PC-3 (cell line): ENCODE results near the gene PPP2CA. TPM values are rescaled to one million over a fixed set of nuclear protein-coding genes. Genes with fewer than 3 reads are reported as not detected.

ENCODE experiments used
- ATAC-seq: fragments of 200-7000 bp; cut with Tn5 transposase; 2 replicates; pipeline ENCODE4 v1.9.1; 2020; ENCODE audit warnings: mild to moderate bottlenecking, moderate library complexity
- BruUV-seq: library from RNA; stranded (reverse); fragments of 400-500 nt; replicated peaks from 2 replicates; lab custom pipeline; 2021; lab: Mats Ljungman, UMichigan
- CTCF ChIA-PET: fragments of 300-600 bp; sonication (Branson Sonifier 250); formaldehyde crosslinking; loops from one replicate; lab custom pipeline; 2022; ENCODE audit warnings: antibody characterized with exemption; lab: Charles Lee
- POLR2A ChIA-PET: fragments of 300-600 bp; sonication (Branson Sonifier 250); formaldehyde crosslinking; loops from one replicate; lab custom pipeline; 2022; ENCODE audit warnings: antibody characterized with exemption; ENCODE audit not compliant: unreplicated experiment; lab: Charles Lee
- DNase-seq: peaks from one replicate; pipeline ENCODE4 v3.0.0-alpha.2; 2015
- H2AFZ ChIP-seq: fragments of 300-600 bp; sonication (generic); 2 replicates; pipeline ENCODE4 v1.6.0; 2016; ENCODE audit warnings: antibody characterized with exemption, low read length
- H3F3A ChIP-seq: fragments of 300-600 bp; sonication (generic); one replicate; pipeline ENCODE4 v1.6.0; 2017; ENCODE audit warnings: antibody characterized with exemption, low read length, control low read depth, mild to moderate bottlenecking; ENCODE audit not compliant: unreplicated experiment
- H3K27ac ChIP-seq: fragments of 300-600 bp; sonication (generic); 2 replicates; pipeline ENCODE4 v1.5.1; 2016; ENCODE audit warnings: mild to moderate bottlenecking, low read length
- H3K27me3 ChIP-seq: fragments of 300-600 bp; sonication (generic); 2 replicates; pipeline ENCODE4 v1.6.1; 2016; ENCODE audit warnings: low read length, mixed read lengths
- H3K36me3 ChIP-seq: fragments of 300-600 bp; sonication (generic); 2 replicates; pipeline ENCODE4 v1.6.1; 2016; ENCODE audit warnings: low read depth, mixed run types, low read length, mixed read lengths
- H3K4me1 ChIP-seq: fragments of 300-600 bp; sonication (generic); 2 replicates; pipeline ENCODE4 v1.5.1; 2016; ENCODE audit warnings: low read length; ENCODE audit not compliant: insufficient read depth
- H3K4me2 ChIP-seq: fragments of 300-600 bp; sonication (generic); 2 replicates; pipeline ENCODE4 v1.6.0; 2016; ENCODE audit warnings: low read length
- H3K4me3 ChIP-seq: fragments of 300-600 bp; sonication (generic); 2 replicates; pipeline ENCODE4 v1.5.1; 2016; ENCODE audit warnings: mild to moderate bottlenecking, low read length, mixed read lengths
- H3K79me2 ChIP-seq: fragments of 300-600 bp; sonication (generic); 2 replicates; pipeline ENCODE4 v1.6.1; 2017; ENCODE audit warnings: low read length, mixed read lengths
- H3K9ac ChIP-seq: fragments of 300-600 bp; sonication (generic); 2 replicates; pipeline ENCODE4 v1.6.0; 2016; ENCODE audit warnings: mild to moderate bottlenecking, low read length
- H3K9me2 ChIP-seq: fragments of 300-600 bp; sonication (generic); replicated peaks from 2 replicates; pipeline ENCODE4 v1.6.1; 2016; ENCODE audit warnings: mixed run types, low read length, mixed read lengths
- H3K9me3 ChIP-seq: fragments of 300-600 bp; sonication (generic); 2 replicates; pipeline ENCODE4 v1.6.1; 2016; ENCODE audit warnings: low read length, mixed read lengths
- H4K20me1 ChIP-seq: fragments of 300-600 bp; sonication (generic); 2 replicates; pipeline ENCODE4 v1.6.1; 2016; ENCODE audit warnings: low read length, mixed read lengths
- CTCF ChIP-seq: fragments of 300-600 bp; sonication (generic); conservative IDR thresholded peaks from 2 replicates; pipeline ENCODE4 v1.5.1; 2017; ENCODE audit warnings: antibody characterized with exemption, low read depth, mild to moderate bottlenecking, low read length
- EZH2 ChIP-seq: fragments of 300-600 bp; sonication (generic); IDR thresholded peaks from one replicate; pipeline ENCODE4 v1.6.1; 2017; ENCODE audit warnings: antibody characterized with exemption, mild to moderate bottlenecking, low read length; ENCODE audit not compliant: unreplicated experiment
- EZH2phosphoT487 ChIP-seq: fragments of 300-600 bp; sonication (generic); IDR thresholded peaks from 2 replicates; pipeline ENCODE4 v1.6.1; 2018; ENCODE audit warnings: mild to moderate bottlenecking, antibody characterized with exemption, low read length, borderline replicate concordance
- intact Hi-C: fragments of 100-400 bp; cut with micrococcal nuclease; formaldehyde crosslinking; loops from 2 replicates; pipeline ENCODE4 v1.9.0; 2023
- total RNA-seq: library from RNA; depleted of rRNA; stranded (reverse); fragments of >200 nt; gene quantifications from 2 replicates; pipeline ENCODE4 v1.2.3, GENCODE V29; 2014

Gene PPP2CA
- total RNA-seq, 1 experiment from 2014 or later, result 184 TPM

DNA sequence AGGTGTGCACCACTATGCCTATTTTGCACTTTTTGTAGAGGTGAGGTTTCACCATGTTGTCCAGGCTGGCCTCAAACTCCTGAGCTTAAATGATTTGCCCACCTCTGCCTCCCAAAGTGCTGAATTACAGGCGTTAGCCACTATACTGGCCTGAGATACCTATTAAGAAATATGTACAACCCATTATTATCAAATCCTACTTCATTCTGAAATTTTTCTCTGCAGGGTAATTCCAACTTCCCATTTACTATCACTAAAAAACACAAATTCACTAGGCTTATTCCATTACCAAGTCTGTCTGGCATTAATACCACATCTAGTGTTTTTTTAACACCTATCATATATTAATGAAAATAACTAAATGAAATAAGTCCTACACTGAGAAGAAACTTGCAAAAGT lies 18.2 kb downstream of the PPP2CA start:
- POLR2A ChIA-PET, result no interaction called here
- H3K27me3 ChIP-seq, result no peaks in the 10 kb centered on the region
- no peak overlapping the region for H2AFZ ChIP-seq
- no peak overlapping the region for H3K4me3 ChIP-seq
- no peaks in the 10 kb centered on the region for H3K9me2 ChIP-seq
- H3K9ac ChIP-seq, result no peak overlapping the region
- intact Hi-C loops, result no loop called here
- BruUV-seq, result no TSS peak
- no peaks in the 10 kb centered on the region for H3K9me3 ChIP-seq
- H3K36me3 ChIP-seq, result peaks cover 16% of the 10 kb centered on the region
- ATAC-seq (no peak), DNase-seq (no peak)
- CTCF ChIA-PET, result no interaction called here
- TF ChIP-seq EZH2phosphoT487 (no peak), EZH2 (no peak), CTCF (no peak)
- H3K4me2 ChIP-seq, result no peak overlapping the region
- H4K20me1 ChIP-seq, result peaks cover 71% of the 10 kb centered on the region
- H3F3A ChIP-seq, result no peaks in the 10 kb centered on the region
- H3K4me1 ChIP-seq, result no peaks in the 10 kb centered on the region
- peaks cover 98% of the 10 kb centered on the region for H3K79me2 ChIP-seq
- no peak overlapping the region for H3K27ac ChIP-seq

DNA sequence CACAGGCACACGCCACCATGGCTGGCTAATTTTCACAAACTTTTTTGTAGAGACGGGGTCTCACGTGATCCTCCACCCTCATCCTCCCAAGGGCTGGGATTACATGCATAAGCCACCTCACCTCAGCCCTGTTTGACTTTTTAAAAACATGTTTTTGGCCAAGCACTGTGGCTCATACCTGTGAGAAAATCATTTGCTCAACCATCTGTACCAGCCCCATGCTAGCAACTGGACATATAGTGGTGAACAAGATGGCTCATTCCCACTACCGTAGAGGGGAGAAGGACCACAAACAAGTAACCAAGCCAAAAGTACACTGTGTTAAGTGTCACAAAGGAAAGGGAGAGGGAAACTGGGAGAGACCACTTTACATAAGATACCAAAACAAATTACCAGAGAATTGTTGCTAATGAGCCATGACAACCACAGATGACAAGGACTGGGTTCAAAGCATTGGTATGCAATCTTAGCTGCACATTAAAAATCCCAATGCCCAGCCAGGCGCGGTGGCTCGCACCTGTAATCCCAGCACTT lies 19.2 kb downstream of the PPP2CA start:
- ATAC-seq (no peak), DNase-seq (no peak)
- Histone ChIP-seq H3K4me1 (no peaks in the 10 kb centered on the region), H3K79me2 (peaks cover 98% of the 10 kb centered on the region), H3K4me2 (no peak overlapping the region), H3K4me3 (no peak overlapping the region), H3K9me3 (no peaks in the 10 kb centered on the region), H3K27ac (no peak overlapping the region), H3K9me2 (no peaks in the 10 kb centered on the region), H4K20me1 (peaks cover 63% of the 10 kb centered on the region), H3K9ac (no peak overlapping the region), H3K36me3 (peaks cover 24% of the 10 kb centered on the region; the same call in 1 of the 2 replicates), H3K27me3 (no peaks in the 10 kb centered on the region), H2AFZ (no peak overlapping the region), H3F3A (no peaks in the 10 kb centered on the region)
- TF ChIP-seq CTCF (no peak), EZH2phosphoT487 (no peak), EZH2 (no peak)
- intact Hi-C loops, result no loop called here
- no TSS peak for BruUV-seq
- ChIA-PET POLR2A (no interaction called here), CTCF (no interaction called here)

DNA sequence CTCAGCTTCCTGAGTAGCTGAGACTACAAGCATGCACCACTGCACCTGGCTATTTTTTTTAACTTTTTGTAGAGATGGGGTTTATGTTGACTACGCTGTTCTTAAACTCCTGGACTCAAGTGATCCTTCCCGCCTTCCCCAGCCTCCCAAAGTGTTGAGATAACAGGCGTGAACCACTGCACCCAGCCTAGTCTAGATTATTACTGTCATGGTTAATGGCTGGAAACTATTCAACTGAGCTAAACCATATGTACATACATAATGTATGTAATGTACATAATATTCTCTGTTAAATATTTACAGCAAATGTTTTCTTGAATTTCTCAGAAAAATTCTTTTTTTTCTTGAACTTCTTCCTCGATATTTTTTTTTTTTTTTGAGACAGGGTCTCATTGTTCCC lies 21.3 kb downstream of the PPP2CA start:
- ChIA-PET POLR2A (no interaction called here), CTCF (no interaction called here)
- Histone ChIP-seq H3K79me2 (peaks cover 81% of the 10 kb centered on the region), H3K4me1 (no peaks in the 10 kb centered on the region), H3K4me2 (no peak overlapping the region), H3K36me3 (peaks cover 44% of the 10 kb centered on the region; the same call in 1 of the 2 replicates), H3K9ac (no peak overlapping the region), H3K27me3 (no peaks in the 10 kb centered on the region), H3K9me3 (no peaks in the 10 kb centered on the region), H4K20me1 (peaks cover 43% of the 10 kb centered on the region), H2AFZ (no peak overlapping the region), H3F3A (no peaks in the 10 kb centered on the region), H3K9me2 (no peaks in the 10 kb centered on the region), H3K4me3 (no peak overlapping the region), H3K27ac (no peak overlapping the region)
- BruUV-seq, result no TSS peak
- intact Hi-C loops, result no loop called here
- TF ChIP-seq EZH2, result no peak
- TF ChIP-seq EZH2phosphoT487, result no peak
- TF ChIP-seq CTCF, result no peak
- DNase-seq (no peak), ATAC-seq (no peak)
